Measurements from ENCODE around the gene WDR48.
A peak's percentile ranks its signal among the peaks of the same experiment; 100 is the strongest.

WDR48 gene

GRCh38 chr3:39102504-39103323 is 50.9 kb downstream of the WDR48 start:
- no peak for DNase-seq

GRCh38 chr3:39103324-39103693 is 51.5 kb downstream of the WDR48 start:
- no peak for DNase-seq

GRCh38 chr3:39103791-39104552 is 52.2 kb downstream of the WDR48 start:
- no peak for DNase-seq

- no peak for DNase-seq
Observed at GRCh38 chr3:39104961-39105686, 53.3 kb downstream of the WDR48 start.

- DNase-seq: no peak
Observed at GRCh38 chr3:39105687-39106063, 53.9 kb downstream of the WDR48 start.

- DNase-seq: no peak
Observed at GRCh38 chr3:39106281-39106811, 54.5 kb downstream of the WDR48 start.

GRCh38 chr3:39106851-39107387 is 55.1 kb downstream of the WDR48 start:
- DNase-seq: no peak

GRCh38 chr3:39107388-39108199 is 55.8 kb downstream of the WDR48 start, which contains the start of the genes GORASP1 and TTC21A:
GORASP1 (minus strand) TSS chr3:39107627; CDS start chr3:39107541, 86 bp downstream.
TTC21A (plus strand) TSS chr3:39107680; CDS start chr3:39107838, 158 bp downstream.
- DNase-seq: peak; percentile 80 to 84

- peak; percentile 54 to 71 for DNase-seq
Observed at GRCh38 chr3:39108200-39108710, 56.4 kb downstream of the WDR48 start.

- no peak for DNase-seq
Observed at GRCh38 chr3:39109086-39109485, 57.3 kb downstream of the WDR48 start.

- DNase-seq: no peak
Observed at GRCh38 chr3:39110041-39110639, 58.3 kb downstream of the WDR48 start.

- no peak for DNase-seq
Observed at GRCh38 chr3:39112113-39112512, 60.3 kb downstream of the WDR48 start.

- no peak for DNase-seq
Observed at GRCh38 chr3:39112535-39112934, 60.7 kb downstream of the WDR48 start.

GRCh38 chr3:39113291-39113690 is 61.5 kb downstream of the WDR48 start:
- DNase-seq: no peak

GRCh38 chr3:39114456-39114855 is 62.6 kb downstream of the WDR48 start:
- DNase-seq: no peak

- no peak for DNase-seq
Observed at GRCh38 chr3:39115870-39116269, 64.1 kb downstream of the WDR48 start.

- DNase-seq: no peak
Observed at GRCh38 chr3:39118079-39118478, 66.3 kb downstream of the WDR48 start.

- no peak for DNase-seq
Observed at GRCh38 chr3:39118931-39119660, 67.3 kb downstream of the WDR48 start.

- DNase-seq: no peak
Observed at GRCh38 chr3:39121621-39122020, 69.8 kb downstream of the WDR48 start.

- no peak for DNase-seq
Observed at GRCh38 chr3:39122813-39123212, 71.0 kb downstream of the WDR48 start.
